HL-60 (cell line): ENCODE results near the gene PTPRB.

Experiments
- DNase-seq, 2 experiments: peaks; one replicate each; pipeline ENCODE4 v3.0.0-alpha.2; 2010 to 2020; ENCODE audit warnings: low read depth in 1 of 2, low spot score in 1 of 2
- H3K27ac ChIP-seq: fragments of 250-450 bp; sonication (Bioruptor Pico); replicated peaks from 2 replicates; pipeline ENCODE4 v1.5.1; 2020; ENCODE audit warnings: mild to moderate bottlenecking, moderate library complexity
- H3K27me3 ChIP-seq: fragments of 250-450 bp; sonication (Bioruptor Pico); 2 replicates; pipeline ENCODE4 v1.5.1; 2021; ENCODE audit warnings: mild to moderate bottlenecking, moderate library complexity; ENCODE audit not compliant: insufficient read depth, poor library complexity, severe bottlenecking
- H3K4me3 ChIP-seq: replicated peaks from 2 replicates; pipeline ENCODE4 v1.5.1; 2011; ENCODE audit warnings: mild to moderate bottlenecking, control low read depth, low read length; ENCODE audit not compliant: insufficient read depth
- GABPA ChIP-seq: IDR thresholded peaks from 2 replicates; pipeline ENCODE4 v1.6.1; 2012; ENCODE audit warnings: low read depth
- POLR2AphosphoS5 ChIP-seq: IDR thresholded peaks from 2 replicates; pipeline ENCODE4 v1.6.1; 2012; ENCODE audit warnings: low read depth
- REST ChIP-seq: IDR thresholded peaks from 2 replicates; pipeline ENCODE4 v1.6.1; 2012; ENCODE audit warnings: low read depth; ENCODE audit not compliant: insufficient replicate concordance
- SPI1 ChIP-seq: IDR thresholded peaks from 2 replicates; pipeline ENCODE4 v1.6.1; 2012; ENCODE audit warnings: low read depth, mild to moderate bottlenecking, borderline replicate concordance
- TF ChIP-seq, protein P1 (sequence below): IDR thresholded peaks from one replicate; pipeline ENCODE4 v1.5.1; 2011; ENCODE audit warnings: low read length, control low read depth, inconsistent platforms; ENCODE audit not compliant: insufficient read depth

PTPRB gene

DNA sequence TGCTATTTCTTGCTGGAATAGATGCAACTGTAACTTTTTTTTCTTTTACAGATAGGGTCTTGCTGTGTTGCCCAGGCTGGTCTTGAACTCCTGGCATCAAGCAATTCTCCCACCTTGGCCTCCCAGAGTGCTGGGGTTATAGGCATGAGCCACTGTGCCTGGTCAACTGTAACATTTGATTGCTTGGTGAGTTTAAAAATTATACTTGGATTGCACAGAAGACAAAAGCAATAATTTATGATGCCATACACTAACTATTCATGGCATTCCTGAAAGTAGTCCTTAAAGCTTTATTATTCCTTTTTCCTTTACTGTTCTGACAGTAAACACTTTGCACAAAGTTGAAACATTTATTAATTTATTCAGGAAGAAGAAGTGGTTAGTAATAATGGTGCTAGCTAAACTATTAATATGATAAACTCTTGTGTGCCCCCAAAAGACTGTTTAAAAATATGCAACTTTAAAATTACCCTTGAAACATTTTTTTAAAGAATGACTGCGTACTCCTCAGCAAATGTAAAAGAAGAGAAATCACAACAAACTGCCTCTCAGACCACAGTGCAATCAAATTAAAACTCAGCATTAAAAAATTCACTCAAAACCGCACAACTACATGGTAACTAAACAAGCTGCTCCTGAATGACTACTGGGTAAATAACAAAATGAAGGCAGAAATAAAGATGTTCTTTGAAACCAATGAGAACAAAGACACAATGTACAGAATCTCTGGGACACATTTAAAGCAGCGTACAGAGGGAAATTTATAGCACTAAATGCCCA, 8.3 kb downstream of the PTPRB start:
- DNase-seq = no peak
- H3K4me3 ChIP-seq = no peak overlapping the region
- no peak overlapping the region for H3K27ac ChIP-seq
- TF ChIP-seq SPI1 (no peak), POLR2AphosphoS5 (no peak), REST (no peak), GABPA (no peak)
- TF ChIP-seq, protein P1, sequence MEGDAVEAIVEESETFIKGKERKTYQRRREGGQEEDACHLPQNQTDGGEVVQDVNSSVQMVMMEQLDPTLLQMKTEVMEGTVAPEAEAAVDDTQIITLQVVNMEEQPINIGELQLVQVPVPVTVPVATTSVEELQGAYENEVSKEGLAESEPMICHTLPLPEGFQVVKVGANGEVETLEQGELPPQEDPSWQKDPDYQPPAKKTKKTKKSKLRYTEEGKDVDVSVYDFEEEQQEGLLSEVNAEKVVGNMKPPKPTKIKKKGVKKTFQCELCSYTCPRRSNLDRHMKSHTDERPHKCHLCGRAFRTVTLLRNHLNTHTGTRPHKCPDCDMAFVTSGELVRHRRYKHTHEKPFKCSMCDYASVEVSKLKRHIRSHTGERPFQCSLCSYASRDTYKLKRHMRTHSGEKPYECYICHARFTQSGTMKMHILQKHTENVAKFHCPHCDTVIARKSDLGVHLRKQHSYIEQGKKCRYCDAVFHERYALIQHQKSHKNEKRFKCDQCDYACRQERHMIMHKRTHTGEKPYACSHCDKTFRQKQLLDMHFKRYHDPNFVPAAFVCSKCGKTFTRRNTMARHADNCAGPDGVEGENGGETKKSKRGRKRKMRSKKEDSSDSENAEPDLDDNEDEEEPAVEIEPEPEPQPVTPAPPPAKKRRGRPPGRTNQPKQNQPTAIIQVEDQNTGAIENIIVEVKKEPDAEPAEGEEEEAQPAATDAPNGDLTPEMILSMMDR = no peak
- no peaks in the 10 kb centered on the region for H3K27me3 ChIP-seq

DNA sequence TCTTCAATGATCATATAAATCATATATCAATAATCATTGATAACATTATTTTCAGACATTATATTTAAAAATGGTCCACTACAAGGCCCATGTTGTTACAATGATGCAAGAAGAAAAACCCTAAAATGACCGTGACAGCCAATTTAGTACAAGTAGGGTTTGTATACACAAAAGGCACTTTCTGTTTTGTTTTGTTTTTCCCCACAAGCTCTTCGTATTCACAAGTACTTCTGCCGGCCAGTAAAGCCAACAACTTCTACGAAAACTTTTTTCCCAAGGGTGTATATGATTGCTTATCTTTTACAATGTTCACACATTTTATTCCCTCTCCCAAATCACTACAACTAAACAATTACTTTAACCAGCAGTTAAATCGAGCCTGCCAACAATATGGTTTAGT, 9.6 kb downstream of the PTPRB start:
- TF ChIP-seq SPI1 (no peak), REST (no peak), GABPA (no peak), POLR2AphosphoS5 (no peak)
- TF ChIP-seq, protein P1 = no peak
- no peak for DNase-seq
- Histone ChIP-seq H3K27me3 (no peaks in the 10 kb centered on the region), H3K4me3 (no peak overlapping the region), H3K27ac (no peak overlapping the region)

DNA sequence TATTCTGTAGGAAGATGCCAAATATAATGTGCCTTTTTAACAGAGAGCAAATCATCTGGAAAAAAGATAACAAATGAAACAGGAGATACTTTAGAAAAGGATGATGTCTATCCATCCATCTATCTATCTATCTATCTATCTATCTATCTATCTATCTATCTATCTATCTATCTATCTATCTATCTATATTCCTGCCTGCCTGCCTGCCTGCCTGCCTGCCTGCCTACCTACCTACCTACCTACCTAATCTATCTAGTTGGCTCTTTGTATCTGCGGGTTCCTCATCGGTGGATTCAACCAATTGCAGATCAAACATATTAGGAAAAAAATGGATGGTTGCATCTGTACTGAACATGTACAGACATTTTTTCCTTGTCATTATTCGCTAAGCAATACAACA, 11.0 kb downstream of the PTPRB start:
- TF ChIP-seq REST (no peak), SPI1 (no peak), GABPA (no peak), POLR2AphosphoS5 (no peak)
- TF ChIP-seq, protein P1 = no peak
- Histone ChIP-seq H3K4me3 (no peak overlapping the region), H3K27me3 (no peaks in the 10 kb centered on the region), H3K27ac (no peak overlapping the region)
- DNase-seq = no peak
